Vagina (tissue), 2 donors: ENCODE results near the gene FCRLB. TPM values are rescaled to one million over a fixed set of nuclear protein-coding genes. Genes with fewer than 3 reads are reported as not detected.

Experiments
- DNase-seq, 2 donors: peaks; one replicate each; pipeline ENCODE4 v3.0.0-alpha.2; 2017; ENCODE audit errors: extremely low spot score in 2 of 2
- H3K27ac ChIP-seq: fragments of 200-600 bp; sonication (generic); one replicate; pipeline ENCODE4 v1.5.1; 2019
- H3K27me3 ChIP-seq: fragments of 200-600 bp; sonication (generic); one replicate; pipeline ENCODE4 v1.5.1; 2019
- H3K36me3 ChIP-seq, 2 donors: fragments of 200-600 bp; sonication (generic); one replicate each; pipeline ENCODE4 v1.5.1; 2017 to 2019
- H3K4me1 ChIP-seq: fragments of 200-600 bp; sonication (generic); one replicate; pipeline ENCODE4 v1.5.1; 2019
- H3K4me3 ChIP-seq, 2 donors: fragments of 200-600 bp; sonication (generic); 1 replicate in 1 of 2; 2 replicates in 1 of 2; pipeline ENCODE4 v1.5.1; 2016 to 2019
- H3K9me3 ChIP-seq: fragments of 200-600 bp; sonication (generic); one replicate; pipeline ENCODE4 v1.5.1; 2019
- CTCF ChIP-seq, 3 experiments: fragments of 450-650 bp in 2 of 3; fragments of 200-600 bp in 1 of 3; sonication (generic) in 1 of 3; IDR thresholded peaks; one replicate each; pipeline ENCODE4 v1.5.1; 2017 to 2019; ENCODE audit warnings: antibody characterized with exemption in 3 of 3, mild to moderate bottlenecking in 2 of 3, moderate library complexity in 2 of 3
- POLR2A ChIP-seq, 2 donors: fragments of 450-650 bp; IDR thresholded peaks; one replicate each; pipeline ENCODE4 v1.6.1; 2017; ENCODE audit warnings: antibody characterized with exemption in 2 of 2, mild to moderate bottlenecking in 2 of 2, moderate library complexity in 2 of 2
- POLR2AphosphoS5 ChIP-seq, 2 donors: sonication (generic); formaldehyde crosslinking; IDR thresholded peaks; one replicate each; pipeline ENCODE4 v1.9.0; 2017; ENCODE audit warnings: antibody characterized with exemption in 2 of 2, mild to moderate bottlenecking in 2 of 2, low read depth in 1 of 2; ENCODE audit not compliant: insufficient read depth in 1 of 2
- intact Hi-C: fragments of 100-400 bp; cut with DNase I; formaldehyde crosslinking; loops from one replicate; pipeline ENCODE4 v1.15.1; 2023
- total RNA-seq: library from RNA; depleted of rRNA; stranded (reverse); fragments of >200 nt; gene quantifications from one replicate; pipeline ENCODE4 v1.2.3, GENCODE V29; 2016

FCRLB gene
- total RNA-seq, 1 donor from 2014 or later, result not detected

GRCh38 chr1:161770250-161770649 is 48.9 kb downstream of the FCRLB start:
- intact Hi-C loops, result no loop called here
- H3K36me3 ChIP-seq, result no peaks in the 10 kb centered on the region
- H3K9me3 ChIP-seq, result no peaks in the 10 kb centered on the region
- no peaks in the 10 kb centered on the region for H3K27me3 ChIP-seq
- TF ChIP-seq POLR2A (IDR thresholded peaks at IDR 0.05) (no peak), CTCF (IDR thresholded peaks at IDR 0.05) (no peak)
- H3K4me1 ChIP-seq, result peaks cover 58% of the 10 kb centered on the region
- no peak for DNase-seq
- H3K4me3 ChIP-seq, result no peak overlapping the region
- no peak overlapping the region for H3K27ac ChIP-seq

GRCh38 chr1:161771161-161771560 is 49.8 kb downstream of the FCRLB start:
- no peak overlapping the region for H3K27ac ChIP-seq
- intact Hi-C loops, result no loop called here
- H3K36me3 ChIP-seq, result no peaks in the 10 kb centered on the region
- peaks cover 58% of the 10 kb centered on the region for H3K4me1 ChIP-seq
- no peaks in the 10 kb centered on the region for H3K27me3 ChIP-seq
- H3K9me3 ChIP-seq, result no peaks in the 10 kb centered on the region
- no peak for DNase-seq
- no peak overlapping the region for H3K4me3 ChIP-seq
- TF ChIP-seq POLR2A (IDR thresholded peaks at IDR 0.05), result no peak

GRCh38 chr1:161771973-161772372 is 50.6 kb downstream of the FCRLB start:
- TF ChIP-seq POLR2AphosphoS5 (IDR thresholded peaks at IDR 0.05; ENCODE audit: insufficient read depth in 1 of 2, low read depth in 1 of 2) (no peak), CTCF (IDR thresholded peaks at IDR 0.05) (no peak), POLR2A (IDR thresholded peaks at IDR 0.05) (no peak)
- Histone ChIP-seq H3K27ac (no peak overlapping the region), H3K9me3 (no peaks in the 10 kb centered on the region), H3K4me3 (no peak overlapping the region), H3K4me1 (peaks cover 53% of the 10 kb centered on the region), H3K36me3 (no peaks in the 10 kb centered on the region), H3K27me3 (no peaks in the 10 kb centered on the region)
- no peak for DNase-seq
- intact Hi-C loops, result no loop called here

GRCh38 chr1:161772397-161772796 is 51.1 kb downstream of the FCRLB start:
- DNase-seq, result no peak
- Histone ChIP-seq H3K27me3 (no peaks in the 10 kb centered on the region), H3K27ac (no peak overlapping the region), H3K9me3 (no peaks in the 10 kb centered on the region), H3K36me3 (no peaks in the 10 kb centered on the region), H3K4me1 (peaks cover 49% of the 10 kb centered on the region), H3K4me3 (no peak overlapping the region)
- TF ChIP-seq POLR2AphosphoS5 (IDR thresholded peaks at IDR 0.05; ENCODE audit: insufficient read depth in 1 of 2, low read depth in 1 of 2) (no peak), POLR2A (IDR thresholded peaks at IDR 0.05) (no peak), CTCF (IDR thresholded peaks at IDR 0.05) (no peak)
- intact Hi-C loops, result no loop called here

GRCh38 chr1:161773791-161774190 is 52.4 kb downstream of the FCRLB start:
- Histone ChIP-seq H3K36me3 (no peaks in the 10 kb centered on the region), H3K4me3 (no peak overlapping the region), H3K9me3 (no peaks in the 10 kb centered on the region), H3K27ac (no peak overlapping the region), H3K27me3 (no peaks in the 10 kb centered on the region), H3K4me1 (peaks cover 35% of the 10 kb centered on the region)
- TF ChIP-seq POLR2A (IDR thresholded peaks at IDR 0.05) (no peak), POLR2AphosphoS5 (IDR thresholded peaks at IDR 0.05; ENCODE audit: insufficient read depth in 1 of 2, low read depth in 1 of 2) (no peak), CTCF (IDR thresholded peaks at IDR 0.05) (no peak)
- no peak for DNase-seq
- intact Hi-C loops, result no loop called here

- Histone ChIP-seq H3K27ac (no peak overlapping the region), H3K9me3 (no peaks in the 10 kb centered on the region), H3K4me1 (peaks cover 10% of the 10 kb centered on the region), H3K4me3 (no peak overlapping the region), H3K36me3 (no peaks in the 10 kb centered on the region), H3K27me3 (no peaks in the 10 kb centered on the region)
- intact Hi-C loops, result no loop called here
- TF ChIP-seq POLR2A (IDR thresholded peaks at IDR 0.05), result no peak
- no peak for TF ChIP-seq POLR2AphosphoS5 (IDR thresholded peaks at IDR 0.05; ENCODE audit: insufficient read depth in 1 of 2, low read depth in 1 of 2)
- TF ChIP-seq CTCF (IDR thresholded peaks at IDR 0.05), result no peak
- no peak for DNase-seq
Observed at GRCh38 chr1:161777261-161777660, 55.9 kb downstream of the FCRLB start.
